OCI-LY1 (cell line): ENCODE results near the gene USP2.

Experiments used
- CTCF ChIP-seq: fragments of 200-600 bp; sonication (generic), shearing (Covaris generic); IDR thresholded peaks from 2 replicates; pipeline ENCODE4 v1.5.1; 2017; ENCODE audit warnings: mild to moderate bottlenecking, antibody characterized with exemption, low read length, moderate library complexity, mixed read lengths
- EZH2 ChIP-seq: fragments of 200-600 bp; sonication (generic), shearing (Covaris generic); IDR thresholded peaks from 2 replicates; pipeline ENCODE4 v1.8.0; 2017; ENCODE audit warnings: borderline replicate concordance, mixed run types, mild to moderate bottlenecking, antibody characterized with exemption, low read length, moderate library complexity, mixed read lengths

- no peak for TF ChIP-seq CTCF
- no peak for TF ChIP-seq EZH2
Measured at GRCh38 chr11:119403021-119403420, 21.5 kb upstream of the USP2 start.
